ENCODE results near the gene CEP192.
"Not testable (repeated sequence)": the region's sequence is repeated elsewhere in the genome, so short reads cannot be mapped to it uniquely, and the experiment has no call there.

Gene CEP192

DNA sequence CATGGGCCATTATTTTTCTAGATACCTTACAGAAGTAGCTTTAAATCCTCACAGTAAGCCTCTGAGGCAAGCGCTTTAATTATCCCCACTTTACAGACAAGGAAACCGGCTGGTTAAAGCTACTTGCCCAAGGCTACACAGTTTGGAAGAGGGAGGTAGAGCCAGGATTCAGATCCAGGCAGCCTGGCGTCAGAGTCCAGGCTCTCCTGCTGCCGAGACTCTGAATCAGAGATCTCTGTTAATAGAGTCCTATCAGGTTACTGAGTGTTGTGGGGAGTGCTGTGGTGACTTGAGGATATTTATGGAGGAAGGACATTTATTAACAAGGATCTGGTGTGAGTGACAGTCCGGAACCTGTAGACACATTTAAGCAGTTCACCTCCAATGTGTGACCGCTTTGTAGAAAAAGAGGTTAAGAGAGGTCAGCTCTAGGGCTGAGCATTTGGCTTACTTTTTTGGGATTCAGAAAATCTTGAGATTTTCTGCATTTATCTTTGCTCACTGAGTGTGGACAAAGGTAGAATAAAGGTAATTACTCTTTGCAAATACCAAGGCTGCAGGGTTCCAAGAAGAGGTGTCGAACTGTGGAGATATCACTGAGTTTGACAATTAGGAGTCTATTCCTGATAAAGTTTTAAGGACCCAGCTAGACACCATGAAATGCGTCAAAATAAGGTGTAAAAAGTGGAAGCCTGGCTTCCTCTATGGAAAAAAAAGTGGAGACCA lies 1.6 kb upstream of the CEP192 start:
- no peak overlapping the region for H3K4me3 ChIP-seq (ENCODE audit: low read depth, low read length)
- no peak for DNase-seq (ENCODE audit: low read depth)

DNA sequence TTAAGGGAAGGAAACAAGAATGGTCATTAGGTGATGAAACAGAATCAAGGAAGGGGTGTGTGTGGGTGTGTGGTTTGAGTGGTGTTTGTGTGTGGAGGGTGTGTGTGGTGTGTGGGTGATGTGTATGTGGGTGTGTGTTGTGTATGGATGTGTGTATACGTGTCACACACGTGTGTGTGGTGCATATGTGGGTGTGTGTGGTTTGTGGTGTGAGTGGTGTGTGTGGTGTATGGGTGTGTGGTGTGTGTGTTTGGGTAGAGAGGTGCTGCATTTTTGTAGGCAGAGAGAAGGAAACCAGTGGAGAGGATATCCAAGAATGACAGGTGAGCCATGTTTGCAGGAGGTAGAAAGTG lies 1.1 kb upstream of the CEP192 start:
- DNase-seq (ENCODE audit: low read depth) = no peak
- peak overlapping the region; percentile 67 for H3K4me3 ChIP-seq (ENCODE audit: low read depth, low read length)

DNA sequence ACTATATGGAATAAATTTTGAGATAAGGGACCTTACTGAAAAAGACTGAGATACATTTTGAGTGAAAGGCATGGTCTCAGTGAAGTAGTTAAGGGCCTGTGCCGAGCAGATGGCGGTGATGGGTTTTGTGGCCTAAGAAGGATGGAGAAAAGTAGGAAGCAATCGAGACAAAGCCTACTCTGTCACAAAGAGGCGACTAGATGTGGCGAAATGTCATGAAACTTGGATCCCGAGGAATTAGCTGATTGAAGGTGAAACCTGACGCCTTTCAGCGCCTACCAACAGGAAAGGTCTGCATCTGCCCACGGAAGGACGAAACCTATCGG lies 558 bp upstream of the CEP192 start:
- no peak for DNase-seq (ENCODE audit: low read depth)
- H3K4me3 ChIP-seq (ENCODE audit: low read depth, low read length) = peak overlapping the region; percentile 67

DNA sequence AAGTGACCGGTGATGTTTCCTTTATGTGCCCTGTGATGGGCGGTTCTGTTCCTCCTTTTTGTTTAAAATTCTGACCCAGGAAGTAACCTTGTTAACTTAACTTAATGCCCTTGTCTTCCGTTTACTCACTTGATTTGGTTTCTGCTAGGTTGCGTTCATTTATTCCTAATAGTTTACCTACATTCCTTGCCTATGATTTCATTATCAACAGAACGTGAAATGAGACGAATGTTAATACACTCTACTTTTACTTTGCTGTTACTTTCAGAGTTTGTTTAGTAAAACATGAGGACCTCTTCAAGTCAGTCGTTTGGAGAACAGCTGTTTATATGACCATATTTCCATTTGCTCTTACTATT lies 638 bp downstream of the CEP192 start:
- DNase-seq (ENCODE audit: low read depth) = no peak
- peak overlapping the region; percentile 67 for H3K4me3 ChIP-seq (ENCODE audit: low read depth, low read length)

DNA sequence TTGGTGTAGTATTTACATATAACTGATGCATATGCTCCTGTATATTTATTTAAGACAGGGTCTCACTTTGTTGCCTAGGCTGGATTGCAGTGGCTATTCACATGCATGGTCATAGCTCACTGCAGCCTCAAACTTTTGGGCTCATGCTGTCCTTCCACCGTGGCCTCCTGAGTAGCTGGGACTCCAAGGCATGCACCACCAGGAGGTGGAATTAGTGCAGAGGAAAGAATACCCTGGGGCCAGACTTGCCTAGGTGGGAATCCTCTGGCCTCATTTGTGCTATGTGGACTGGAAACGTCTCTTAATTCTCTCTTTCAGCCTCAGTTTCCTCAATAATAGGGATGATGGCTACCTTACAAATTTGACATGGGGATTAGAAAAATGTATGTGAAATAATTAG lies 2.3 kb downstream of the CEP192 start:
- no peak overlapping the region for H3K4me3 ChIP-seq (ENCODE audit: low read depth, low read length)
- DNase-seq (ENCODE audit: low read depth) = no peak

DNA sequence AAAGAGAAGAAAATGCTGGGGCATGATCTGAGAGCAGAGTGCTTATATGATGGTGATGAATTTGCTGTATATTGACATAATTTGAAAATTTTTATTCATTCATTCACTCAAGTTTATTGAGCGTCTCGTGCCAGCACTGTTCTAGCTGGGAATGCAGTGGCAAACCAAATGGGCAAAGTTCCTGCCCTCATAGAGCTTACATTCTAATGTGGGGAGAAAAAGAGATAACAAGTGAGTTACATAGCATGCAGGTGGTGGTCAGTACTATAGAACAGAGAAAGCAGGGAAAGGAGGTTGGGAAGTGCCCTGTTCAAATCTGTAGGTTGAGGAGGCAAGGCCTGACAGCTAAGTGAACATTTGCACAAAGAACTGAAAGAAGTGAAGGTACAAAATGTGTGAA lies 4.3 kb downstream of the CEP192 start:
- no peak for DNase-seq (ENCODE audit: low read depth)
- no peak overlapping the region for H3K4me3 ChIP-seq (ENCODE audit: low read depth, low read length)

DNA sequence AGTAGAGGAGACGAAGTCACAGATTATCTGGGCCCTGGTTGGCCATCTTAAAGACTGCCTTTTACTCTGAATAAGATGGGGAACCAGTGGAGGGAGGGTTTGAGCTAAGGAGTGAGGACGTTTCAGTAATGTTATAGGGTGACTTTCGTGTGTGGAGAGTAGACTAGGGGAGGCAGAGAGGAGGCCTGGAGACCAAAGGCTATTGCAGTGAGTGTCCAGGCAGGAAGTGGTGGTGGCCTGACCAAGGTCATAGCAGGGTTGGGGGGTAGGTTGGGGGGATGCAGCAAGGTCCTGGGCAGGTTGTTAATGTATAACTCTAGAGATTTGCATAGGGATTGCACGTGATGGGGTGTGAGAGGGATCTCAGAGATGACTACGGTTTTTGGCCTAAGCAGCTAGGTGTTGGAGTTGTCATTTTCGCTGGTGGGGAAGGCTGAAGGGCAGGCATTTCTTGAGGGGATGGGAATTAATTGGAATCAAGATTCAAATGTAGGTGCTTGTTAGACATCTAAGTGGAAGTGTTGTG lies 4.9 kb downstream of the CEP192 start:
- DNase-seq (ENCODE audit: low read depth) = no peak

DNA sequence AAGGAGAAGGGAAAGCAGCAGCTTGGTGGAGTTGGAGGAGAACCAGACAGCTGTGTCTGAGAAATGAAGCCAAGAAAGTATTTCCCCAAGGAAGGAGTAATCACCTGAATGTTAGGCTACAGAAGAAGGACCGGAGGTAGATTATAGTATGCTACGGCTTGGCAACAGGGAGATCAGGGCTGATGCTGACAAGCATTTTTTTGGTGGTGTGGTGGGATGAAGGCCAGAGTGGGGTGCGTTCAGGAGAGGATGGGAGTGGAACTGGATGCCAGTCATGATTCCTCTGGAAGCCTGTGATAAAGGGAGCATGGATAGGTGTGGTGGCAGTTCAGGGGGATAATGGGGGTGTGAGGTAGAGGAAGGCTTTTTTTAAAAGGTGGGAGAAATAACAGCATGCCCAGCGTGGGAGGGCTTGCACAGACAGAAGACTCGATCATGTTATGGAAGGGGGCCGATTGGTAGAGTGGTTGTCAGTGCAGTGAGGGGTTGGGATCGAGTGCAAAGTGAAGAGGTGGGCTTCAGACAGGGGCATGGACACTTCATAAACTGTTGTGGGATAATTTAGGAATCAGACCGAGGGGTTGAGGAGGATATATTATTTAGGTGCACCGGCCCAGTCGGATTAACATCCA lies 5.6 kb downstream of the CEP192 start:
- no peak for DNase-seq (ENCODE audit: low read depth)
- H3K4me3 ChIP-seq (ENCODE audit: low read depth, low read length) = no peak overlapping the region

More for the DNA sequence above, 4.9 kb downstream of the CEP192 start:
- no peak overlapping the region for H3K4me3 ChIP-seq (ENCODE audit: low read depth, low read length)

DNA sequence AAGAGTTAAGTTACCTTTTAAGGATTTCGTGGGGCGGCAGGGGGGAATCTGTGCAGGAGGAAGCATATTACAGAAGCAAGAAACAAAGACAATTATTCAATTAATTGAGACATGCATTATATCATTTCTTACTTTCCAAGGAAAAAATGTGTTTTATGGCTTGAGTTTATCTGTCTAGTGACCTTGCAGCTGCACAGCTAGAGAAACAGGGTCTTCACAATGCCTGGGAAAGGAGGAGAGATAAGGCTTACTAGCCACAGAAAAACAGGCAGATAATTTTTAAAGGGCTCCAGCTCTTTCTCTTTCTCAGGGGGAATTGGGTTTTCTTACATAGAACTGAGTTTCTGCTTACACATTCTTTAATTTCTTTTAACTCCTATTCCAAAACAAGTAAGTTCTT lies 6.2 kb downstream of the CEP192 start:
- DNase-seq (ENCODE audit: low read depth); H3K4me3 ChIP-seq (ENCODE audit: low read depth, low read length): not testable (repeated sequence)

DNA sequence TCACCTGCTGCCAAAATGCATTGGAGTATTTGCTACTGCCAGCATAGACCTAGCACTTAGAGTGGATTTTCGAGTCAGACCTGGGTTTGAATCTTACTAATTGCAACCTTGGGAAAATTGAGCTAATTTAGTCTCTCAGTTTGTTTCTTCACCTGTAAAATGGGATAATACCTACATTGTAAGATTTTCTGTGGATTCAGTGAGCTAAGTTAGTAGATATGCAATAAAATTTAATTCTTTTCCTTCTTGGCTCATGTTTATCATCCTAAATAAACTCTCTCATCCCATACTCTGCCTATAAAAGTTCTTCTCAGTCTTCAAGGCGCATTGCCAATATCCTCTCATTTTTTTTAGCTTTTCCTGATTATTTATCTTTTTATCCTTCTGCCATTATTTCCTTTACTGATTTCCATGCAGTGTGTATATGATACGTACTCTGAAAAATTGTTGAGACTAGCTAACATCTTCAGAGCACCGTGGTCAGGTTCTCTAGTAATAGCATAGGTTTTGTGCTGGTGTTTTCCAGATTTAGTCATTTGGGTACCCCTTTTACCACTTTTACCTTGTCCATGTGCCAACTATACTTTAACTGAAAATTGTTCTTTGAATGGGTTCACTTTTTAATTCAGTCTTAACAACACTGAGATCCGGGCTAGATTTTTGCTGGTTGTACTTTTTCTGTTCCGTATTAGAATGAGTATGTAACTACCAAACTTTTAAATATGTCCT lies 7.3 kb downstream of the CEP192 start:
- no peak overlapping the region for H3K4me3 ChIP-seq (ENCODE audit: low read depth, low read length)
- no peak for DNase-seq (ENCODE audit: low read depth)

DNA sequence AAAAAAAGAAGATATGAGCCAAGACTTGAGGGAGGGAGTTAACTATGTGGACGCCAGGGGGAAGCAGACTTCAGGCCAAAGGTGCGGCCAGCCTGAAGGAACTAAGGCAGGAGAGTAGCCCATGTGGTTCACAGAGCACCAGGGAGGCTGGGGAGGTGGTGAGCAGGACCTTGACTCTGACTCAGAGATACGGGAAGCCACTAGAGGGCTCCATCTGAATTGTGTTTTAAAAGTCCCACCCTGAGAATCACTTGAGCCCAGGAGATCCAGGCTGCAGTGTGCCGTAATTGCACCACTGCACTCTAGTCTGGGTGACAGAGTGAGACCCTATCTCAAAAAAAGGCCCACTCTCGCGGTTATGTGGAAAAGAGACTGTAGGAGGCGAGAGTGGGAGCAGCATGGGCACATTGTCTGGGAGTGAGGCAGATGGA lies 12.3 kb downstream of the CEP192 start:
- DNase-seq (ENCODE audit: low read depth) = peak; percentile 23
- H3K4me3 ChIP-seq (ENCODE audit: low read depth, low read length) = no peak overlapping the region

DNA sequence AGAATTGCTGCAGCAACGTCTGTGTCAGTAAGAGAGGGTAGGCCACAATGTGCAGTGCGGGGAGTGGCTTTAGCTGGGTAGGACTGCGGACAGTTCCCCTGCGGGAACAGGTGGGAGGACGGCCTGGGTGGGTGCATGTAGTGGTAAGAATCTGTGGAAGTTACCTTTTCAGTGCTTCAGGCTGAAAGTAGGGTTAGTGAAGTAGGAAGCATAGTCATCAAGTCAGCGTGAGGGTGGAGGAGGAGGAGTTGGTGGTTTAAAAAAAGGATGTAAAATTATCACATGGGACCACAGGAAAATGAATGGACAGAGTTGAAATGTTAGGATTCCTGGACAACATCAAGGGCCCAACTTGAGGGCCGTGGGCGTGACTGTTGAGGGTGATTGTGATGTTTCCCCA lies 13.2 kb downstream of the CEP192 start:
- H3K4me3 ChIP-seq (ENCODE audit: low read depth, low read length) = no peak overlapping the region
- DNase-seq (ENCODE audit: low read depth) = no peak

DNA sequence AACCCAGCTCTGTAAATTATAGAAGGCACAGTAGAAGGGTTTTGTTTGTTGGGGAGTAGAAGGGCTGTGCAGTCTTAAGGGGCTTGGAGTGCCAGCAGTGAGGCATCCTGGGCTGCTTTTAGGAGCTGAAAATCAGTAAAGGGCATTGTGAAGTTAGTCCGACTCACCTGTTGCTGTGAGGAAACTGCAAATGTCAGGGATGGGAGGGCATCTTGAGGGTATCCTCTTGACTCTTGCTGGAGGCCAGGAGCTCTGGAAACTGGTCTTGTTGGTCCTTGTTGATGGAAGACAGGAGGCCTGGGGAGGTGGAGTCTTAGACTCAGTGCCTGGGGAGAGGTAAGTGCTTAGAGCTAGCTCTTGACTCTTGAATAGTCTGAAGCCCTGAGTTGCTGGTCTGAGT lies 14.1 kb downstream of the CEP192 start:
- no peak for DNase-seq (ENCODE audit: low read depth)
- H3K4me3 ChIP-seq (ENCODE audit: low read depth, low read length) = no peak overlapping the region

DNA sequence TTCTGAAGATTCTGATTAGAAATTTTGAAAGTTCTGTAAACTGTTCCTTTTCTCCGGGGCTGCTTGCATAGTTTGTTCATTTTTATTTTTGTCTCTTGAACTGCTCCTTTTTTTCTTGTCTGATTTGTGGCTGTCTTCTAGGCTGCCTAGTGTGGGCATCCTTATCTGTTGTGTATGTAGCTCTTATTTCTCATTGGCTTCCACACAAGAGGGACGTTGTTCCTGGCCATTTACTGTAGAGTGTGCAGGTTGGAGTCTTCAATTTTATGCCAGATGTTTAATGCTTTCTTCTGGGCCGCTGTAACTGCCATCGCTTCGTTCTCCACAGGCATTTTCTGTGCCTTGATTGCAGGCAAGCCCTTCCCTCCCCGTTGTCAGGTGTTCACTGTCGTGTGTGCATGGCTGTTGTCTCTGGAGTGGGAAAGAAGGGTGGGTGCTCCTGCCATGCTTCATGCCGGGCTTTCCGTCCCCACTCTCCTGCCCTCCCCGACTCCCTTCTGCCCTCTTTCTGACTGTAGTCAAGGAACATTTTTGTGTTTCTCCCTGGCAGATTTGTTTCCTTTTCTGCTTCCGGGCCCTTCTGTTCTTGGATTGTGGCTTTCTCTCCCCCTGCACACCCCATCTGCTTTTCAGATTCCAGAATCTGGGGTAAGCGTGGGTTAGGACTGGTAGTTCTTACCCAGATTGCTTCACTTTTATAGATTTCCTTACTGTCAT lies 15.5 kb downstream of the CEP192 start:
- no peak overlapping the region for H3K4me3 ChIP-seq (ENCODE audit: low read depth, low read length)
- DNase-seq (ENCODE audit: low read depth) = no peak

DNA sequence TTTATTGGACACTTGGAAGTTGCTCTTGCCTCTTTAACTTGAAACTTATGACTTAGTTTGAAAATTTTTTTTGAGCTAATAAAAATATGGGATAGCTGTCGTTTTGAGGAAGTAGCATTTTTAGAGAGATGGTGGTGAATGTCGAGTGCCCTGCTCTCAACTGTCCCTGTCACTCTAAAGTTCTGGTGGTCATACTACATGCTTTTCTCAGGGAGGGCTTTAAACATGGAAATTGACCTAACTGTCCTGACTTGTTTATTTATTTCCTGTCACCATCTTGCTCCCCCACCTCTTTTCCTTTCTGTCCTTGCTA lies 16.0 kb downstream of the CEP192 start:
- no peak for DNase-seq (ENCODE audit: low read depth)
- no peak overlapping the region for H3K4me3 ChIP-seq (ENCODE audit: low read depth, low read length)

DNA sequence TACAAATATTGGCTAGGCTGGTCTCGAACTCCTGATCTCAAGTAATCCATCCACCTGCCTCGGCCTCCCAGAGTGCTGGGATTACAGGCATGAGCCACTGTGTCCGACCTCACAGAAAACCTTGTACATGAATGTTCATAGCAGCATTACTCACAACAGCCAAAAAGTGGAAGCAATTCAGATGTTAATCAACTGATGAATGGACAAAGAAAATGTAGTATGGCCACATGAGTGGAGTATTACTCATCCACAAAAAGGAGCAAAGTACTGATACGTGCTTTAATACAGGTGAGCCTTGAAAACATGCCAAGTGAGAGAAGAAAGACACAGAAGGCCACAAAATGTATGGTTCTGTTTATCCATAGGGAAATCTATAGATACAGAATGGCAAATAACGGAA lies 20.6 kb downstream of the CEP192 start:
- no peak overlapping the region for H3K4me3 ChIP-seq (ENCODE audit: low read depth, low read length)
- no peak for DNase-seq (ENCODE audit: low read depth)

DNA sequence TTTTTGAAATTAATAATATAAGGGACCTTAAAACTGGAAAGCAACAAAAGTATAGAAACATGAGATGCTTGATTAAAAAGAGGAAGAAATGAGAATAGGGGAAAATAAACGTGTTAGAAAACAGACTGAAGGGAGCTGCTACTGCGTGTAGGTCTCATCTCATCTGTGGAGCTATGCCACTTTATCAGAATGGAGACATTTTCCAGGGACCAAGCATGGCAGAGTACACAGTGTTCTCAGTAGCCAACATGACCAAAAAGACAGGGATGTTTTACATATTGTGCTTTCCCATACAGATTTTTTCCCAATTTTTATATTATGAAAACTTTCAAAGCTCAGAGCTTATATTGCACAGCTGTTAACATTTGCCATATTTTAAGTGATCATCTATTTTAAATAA lies 23.1 kb downstream of the CEP192 start:
- no peak overlapping the region for H3K4me3 ChIP-seq (ENCODE audit: low read depth, low read length)
- DNase-seq (ENCODE audit: low read depth) = no peak

DNA sequence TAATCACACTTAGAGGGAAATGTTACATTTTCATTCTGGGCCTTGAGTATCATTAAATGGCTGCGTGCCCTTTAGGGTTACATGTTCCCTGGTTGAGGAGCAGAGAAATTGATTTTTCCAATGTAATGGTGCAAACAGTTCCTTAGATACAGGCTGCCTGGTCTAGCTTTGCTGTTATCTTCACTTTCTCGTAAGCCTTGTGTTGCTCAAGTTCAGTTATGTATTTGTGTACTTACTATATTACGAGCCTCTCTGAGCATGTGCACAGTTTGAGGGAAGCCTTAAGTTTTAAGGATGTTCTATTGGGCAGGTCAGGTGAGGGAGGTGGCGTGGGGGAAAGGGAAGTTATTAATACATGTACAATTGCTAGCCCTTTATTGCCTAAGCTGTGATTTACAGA lies 23.7 kb downstream of the CEP192 start:
- no peak for DNase-seq (ENCODE audit: low read depth)
- no peak overlapping the region for H3K4me3 ChIP-seq (ENCODE audit: low read depth, low read length)

DNA sequence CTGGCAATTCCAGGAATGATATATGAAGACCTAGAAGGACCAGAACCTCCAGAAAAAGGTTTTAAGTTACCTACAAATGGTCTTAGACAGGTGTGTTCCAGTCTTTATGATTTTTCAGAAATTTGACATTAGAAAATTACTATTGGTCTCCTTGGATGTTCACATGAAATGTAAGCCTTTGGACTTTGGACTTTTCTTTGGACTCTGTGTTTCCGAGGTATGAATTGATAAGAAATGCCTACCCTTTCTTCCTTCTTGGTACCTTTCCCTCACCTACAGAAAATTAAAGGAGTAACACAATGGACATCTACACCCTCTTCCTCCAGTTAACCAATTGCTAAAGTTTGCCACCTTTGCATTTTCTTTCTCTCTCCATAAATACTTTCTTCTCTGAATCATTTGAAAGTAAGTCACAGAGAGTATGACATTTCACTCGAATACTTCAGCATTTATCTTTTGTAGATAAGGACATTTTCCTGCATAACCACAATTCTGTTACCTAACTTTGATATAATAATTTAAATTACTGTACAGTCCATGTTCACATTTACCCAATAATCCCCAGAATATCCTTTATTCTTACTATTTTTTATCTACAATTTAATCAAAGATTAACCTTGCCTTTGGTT lies 26.2 kb downstream of the CEP192 start:
- DNase-seq (ENCODE audit: low read depth) = no peak
- no peak overlapping the region for H3K4me3 ChIP-seq (ENCODE audit: low read depth, low read length)

DNA sequence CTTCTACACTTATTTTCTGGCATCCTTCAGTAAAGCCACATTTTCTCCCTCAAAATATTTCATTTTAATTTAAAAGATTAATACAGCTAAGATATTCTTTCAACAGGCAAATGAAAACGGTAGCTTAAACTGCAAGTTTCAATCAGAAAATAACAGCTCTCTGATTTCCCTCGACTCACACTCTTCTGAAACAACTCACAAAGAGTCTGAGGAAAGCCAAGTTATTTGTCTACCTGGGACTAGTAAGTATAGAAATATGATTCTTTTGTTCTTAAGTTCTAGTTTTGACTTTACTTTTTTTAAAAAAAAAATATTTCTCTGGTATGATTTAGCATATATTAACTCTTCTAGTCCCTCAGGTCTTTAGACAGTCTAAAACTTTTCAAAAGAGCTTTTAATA lies 27.2 kb downstream of the CEP192 start:
- no peak for DNase-seq (ENCODE audit: low read depth)
- no peak overlapping the region for H3K4me3 ChIP-seq (ENCODE audit: low read depth, low read length)
